GM18873 (cell line): ENCODE measurements around the gene ARAP3.

Source experiments
- ATAC-seq: cut with Tn5 transposase; IDR thresholded peaks from one replicate; pipeline ENCODE4 v1.9.1; 2021; ENCODE audit warnings: mild to moderate bottlenecking, moderate library complexity, moderate number of reproducible peaks; ENCODE audit not compliant: unreplicated experiment, low FRiP score

ARAP3 gene

GRCh38 chr5:141646026-141646425 lies 36.0 kb downstream of the ARAP3 start:
- ATAC-seq: no peak

- peak; percentile 50 for ATAC-seq
These were observed 40.3 kb downstream of the ARAP3 start for GRCh38 chr5:141641634-141642267.

- ATAC-seq: no peak
These were observed 41.3 kb downstream of the ARAP3 start for GRCh38 chr5:141640698-141641097.

- no peak for ATAC-seq
These were observed 42.0 kb downstream of the ARAP3 start for GRCh38 chr5:141640051-141640415.

GRCh38 chr5:141639357-141640050 lies 42.5 kb downstream of the ARAP3 start:
- no peak for ATAC-seq

- ATAC-seq: no peak
These were observed 43.3 kb downstream of the ARAP3 start for GRCh38 chr5:141638771-141639170.

- no peak for ATAC-seq
These were observed 44.1 kb downstream of the ARAP3 start for GRCh38 chr5:141637767-141638419.

GRCh38 chr5:141637123-141637766 lies 44.8 kb downstream of the ARAP3 start:
- peak; percentile 2 for ATAC-seq

- ATAC-seq: peak; percentile 66
These were observed 45.5 kb downstream of the ARAP3 start, which contains the start of the genes HDAC3 and RELL2 for GRCh38 chr5:141636413-141637122. HDAC3 (minus strand) TSS chr5:141636849; CDS start chr5:141636790, 59 bp downstream. RELL2 (plus strand) TSS chr5:141636997; CDS start chr5:141638226, 1,229 bp downstream.

GRCh38 chr5:141636106-141636412 lies 46.0 kb downstream of the ARAP3 start:
- no peak for ATAC-seq

GRCh38 chr5:141635646-141636045 lies 46.4 kb downstream of the ARAP3 start:
- ATAC-seq: no peak

GRCh38 chr5:141634720-141635119 lies 47.3 kb downstream of the ARAP3 start:
- ATAC-seq: no peak

- ATAC-seq: peak; percentile 77
These were observed 48.0 kb downstream of the ARAP3 start for GRCh38 chr5:141633871-141634561.

- ATAC-seq: no peak
These were observed 49.4 kb downstream of the ARAP3 start for GRCh38 chr5:141632650-141633049.

GRCh38 chr5:141630570-141631140 lies 51.4 kb downstream of the ARAP3 start:
- ATAC-seq: no peak

- no peak for ATAC-seq
These were observed 53.7 kb downstream of the ARAP3 start for GRCh38 chr5:141628175-141628788.

GRCh38 chr5:141623611-141624010 lies 58.4 kb downstream of the ARAP3 start:
- no peak for ATAC-seq

GRCh38 chr5:141623186-141623585 lies 58.8 kb downstream of the ARAP3 start:
- ATAC-seq: peak; percentile 40
